Panc1 (cell line): Measurements from ENCODE around the gene TMEM151A.

Experiments used
- CTCF ChIP-seq: fragments of 450-650 bp; IDR thresholded peaks from 2 replicates; pipeline ENCODE4 v1.5.1; 2017; ENCODE audit warnings: mild to moderate bottlenecking
- POLR2AphosphoS5 ChIP-seq: IDR thresholded peaks from 2 replicates; pipeline ENCODE4 v1.6.1; 2012; ENCODE audit warnings: mild to moderate bottlenecking, low read depth, low read length, moderate library complexity
- SIN3A ChIP-seq: IDR thresholded peaks from 2 replicates; pipeline ENCODE4 v1.6.1; 2012; ENCODE audit warnings: low read depth, mild to moderate bottlenecking, low read length, moderate library complexity, borderline replicate concordance; ENCODE audit not compliant: insufficient read depth

DNA sequence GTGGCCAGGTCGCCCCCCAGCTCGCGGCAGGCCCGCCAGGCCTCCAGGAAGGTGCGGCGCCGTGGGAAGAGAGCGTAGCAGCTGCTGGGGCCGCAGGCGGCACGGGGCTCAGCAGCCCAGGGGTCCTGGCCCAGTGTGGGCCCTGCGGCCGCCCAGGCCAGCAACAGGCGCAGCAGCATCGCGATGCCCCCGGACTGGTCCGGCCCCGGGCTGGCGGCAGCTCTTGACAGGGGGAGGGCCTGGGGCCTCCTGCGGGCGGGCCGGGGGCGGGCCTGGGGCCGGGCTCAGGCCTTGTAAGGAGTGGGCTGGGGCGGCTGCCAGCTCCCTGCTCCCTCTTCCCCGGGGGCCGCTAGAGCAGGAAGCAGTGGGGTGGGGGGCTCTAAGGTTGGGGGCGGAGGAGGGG lies 25.2 kb downstream of the TMEM151A start, which contains the start of gene CD248:
- TF ChIP-seq CTCF (no peak), SIN3A (no peak), POLR2AphosphoS5 (no peak)
